Testis (tissue), 2 donors: ENCODE measurements around the gene VEZF1.

Experiments used
- CTCF ChIP-seq, 3 experiments: fragments of 450-650 bp in 2 of 3; fragments of 200-600 bp in 1 of 3; sonication (generic) in 1 of 3; IDR thresholded peaks; one replicate each; pipeline ENCODE4 v1.5.1; 2016 to 2019; ENCODE audit warnings: antibody characterized with exemption in 3 of 3, mild to moderate bottlenecking in 2 of 3, moderate library complexity in 1 of 3
- POLR2A ChIP-seq: fragments of 450-650 bp; IDR thresholded peaks from one replicate; pipeline ENCODE4 v1.6.1; 2017; ENCODE audit warnings: antibody characterized with exemption, mild to moderate bottlenecking, moderate library complexity

- TF ChIP-seq POLR2A (no peak), CTCF (IDR thresholded peaks at IDR 0.05) (no peak)
These were observed 60.9 kb downstream of the VEZF1 start for GRCh38 chr17:57927048-57927723.
